Lower leg skin (tissue), 4 donors: ENCODE measurements around the gene CEP83. TPM values are rescaled to one million over a fixed set of nuclear protein-coding genes. Genes with fewer than 3 reads are reported as not detected.

Experiments
- DNase-seq, 2 donors: peaks; one replicate each; pipeline ENCODE4 v3.0.0-alpha.2; 2019; ENCODE audit warnings: low spot score in 2 of 2
- H3K4me3 ChIP-seq: fragments of 200-600 bp; sonication (generic); 2 replicates; pipeline ENCODE4 v1.5.1; 2017; ENCODE audit warnings: mild to moderate bottlenecking, low read depth; ENCODE audit not compliant: poor library complexity, severe bottlenecking
- CTCF ChIP-seq, 3 donors: fragments of 450-650 bp; IDR thresholded peaks; one replicate each; pipeline ENCODE4 v1.5.1; 2016; ENCODE audit warnings: antibody characterized with exemption in 3 of 3, mild to moderate bottlenecking in 3 of 3, moderate library complexity in 2 of 3
- POLR2A ChIP-seq, 2 donors: fragments of 450-650 bp; IDR thresholded peaks; one replicate each; pipeline ENCODE4 v1.6.1; 2016 to 2017; ENCODE audit warnings: antibody characterized with exemption in 2 of 2, mild to moderate bottlenecking in 1 of 2, moderate library complexity in 1 of 2
- whole genome bisulfite sequencing, 2 donors: methylation state at CpG; one replicate each; pipeline ENCODE4 v1.1.5; 2018; 5-methylcytosine and 5-hydroxymethylcytosine counted together
- intact Hi-C: fragments of 100-400 bp; cut with DNase I; formaldehyde crosslinking; loops from one replicate; pipeline ENCODE4 v1.15.0; 2023; ENCODE audit warnings: low total_unique reads
- total RNA-seq, 4 donors: library from RNA; depleted of rRNA; stranded (reverse); fragments of >200 nt; gene quantifications; one replicate each; pipeline ENCODE4 v1.1.0, GENCODE V29; 2016

CEP83 gene
- total RNA-seq, 4 donors from 2014 or later: 2.8 to 7.9 (median 6.5) TPM

- intact Hi-C loops: no loop called here
- no peak for DNase-seq
- H3K4me3 ChIP-seq: no peak overlapping the region
- TF ChIP-seq CTCF (IDR thresholded peaks at IDR 0.05): no peak
- TF ChIP-seq POLR2A (IDR thresholded peaks at IDR 0.05): no peak
- 76 to 78% methylated on average over 3 of the region's 3 CpGs for WGBS, 2 donors
Measured at GRCh38 chr12:94304566-94305061, 155.1 kb downstream of the CEP83 start.

GRCh38 chr12:94304012-94304411, 155.7 kb downstream of the CEP83 start:
- no peak for DNase-seq
- H3K4me3 ChIP-seq: no peak overlapping the region
- 95 to 96% methylated on average over 1 of the region's 1 CpG for WGBS, 2 donors
- no peak for TF ChIP-seq CTCF (IDR thresholded peaks at IDR 0.05)
- no peak for TF ChIP-seq POLR2A (IDR thresholded peaks at IDR 0.05)
- intact Hi-C loops: no loop called here

- intact Hi-C loops: no loop called here
- H3K4me3 ChIP-seq: no peak overlapping the region
- DNase-seq: no peak
- TF ChIP-seq POLR2A (IDR thresholded peaks at IDR 0.05) (no peak), CTCF (IDR thresholded peaks at IDR 0.05) (no peak)
- 88 to 96% methylated on average over 1 of the region's 1 CpG for WGBS, 2 donors
Measured at GRCh38 chr12:94299846-94300245, 159.8 kb downstream of the CEP83 start.

- H3K4me3 ChIP-seq: no peak overlapping the region
- TF ChIP-seq CTCF (IDR thresholded peaks at IDR 0.05) (no peak), POLR2A (IDR thresholded peaks at IDR 0.05) (no peak)
- intact Hi-C loops: no loop called here
- WGBS, 2 donors: 94 to 97% methylated on average over 2 of the region's 2 CpGs
- DNase-seq: no peak
Measured at GRCh38 chr12:94297876-94298505, 161.7 kb downstream of the CEP83 start.

GRCh38 chr12:94297096-94297699, 162.5 kb downstream of the CEP83 start:
- no peak overlapping the region for H3K4me3 ChIP-seq
- TF ChIP-seq POLR2A (IDR thresholded peaks at IDR 0.05) (no peak), CTCF (IDR thresholded peaks at IDR 0.05) (no peak)
- no peak for DNase-seq
- intact Hi-C loops: no loop called here
- 92 to 96% methylated on average over 6 of the region's 6 CpGs for WGBS, 2 donors
